Right lobe of liver (tissue), 6 donors: Measurements from ENCODE around the gene CHRM2. TPM values are rescaled to one million over a fixed set of nuclear protein-coding genes. Genes with fewer than 3 reads are reported as not detected.

Source experiments
- ATAC-seq, 4 donors: fragments of 200-7000 bp; cut with Tn5 transposase; one replicate each; pipeline ENCODE4 v1.9.1; 2020; ENCODE audit warnings: mild to moderate bottlenecking in 4 of 4, moderate library complexity in 4 of 4
- DNase-seq, 3 donors: peaks; one replicate each; pipeline ENCODE4 v3.0.0-alpha.2; 2020
- H3K27ac ChIP-seq, 3 donors: fragments of 200-600 bp; one replicate each; pipeline ENCODE4 v1.8.0; 2022
- H3K27me3 ChIP-seq, 2 donors: fragments of 200-600 bp; one replicate each; pipeline ENCODE4 v1.8.0; 2022
- H3K36me3 ChIP-seq, 4 donors: fragments of 200-600 bp; sonication (generic) in 1 of 4; one replicate each; pipeline versions ENCODE4 v1.5.1 to v1.8.0; 2017 to 2022; ENCODE audit warnings: control low read depth in 1 of 4
- H3K4me1 ChIP-seq, 4 donors: fragments of 200-600 bp; sonication (generic) in 1 of 4; one replicate each; pipeline versions ENCODE4 v1.5.1 to v1.8.0; 2017 to 2022; ENCODE audit warnings: control low read depth in 1 of 4
- H3K4me3 ChIP-seq, 3 donors: fragments of 200-600 bp; one replicate each; pipeline ENCODE4 v1.8.0; 2022
- H3K9me3 ChIP-seq, 4 donors: fragments of 200-600 bp; sonication (generic) in 1 of 4; one replicate each; pipeline versions ENCODE4 v1.5.1 to v1.8.0; 2017 to 2022; ENCODE audit warnings: control low read depth in 1 of 4
- CTCF ChIP-seq, 4 donors: fragments of 200-600 bp in 3 of 4; fragments of 450-650 bp in 1 of 4; IDR thresholded peaks; one replicate each; pipeline versions ENCODE4 v1.5.1 to v1.8.0; 2016 to 2022; ENCODE audit warnings: antibody characterized with exemption in 4 of 4, mild to moderate bottlenecking in 2 of 4
- POLR2A ChIP-seq: fragments of 450-650 bp; IDR thresholded peaks from one replicate; pipeline ENCODE4 v1.6.1; 2017; ENCODE audit warnings: antibody characterized with exemption, mild to moderate bottlenecking
- WGBS: methylation state at CpG from one replicate; pipeline ENCODE4 v1.1.6; 2018; ENCODE audit warnings: low coverage, low lambda C conversion rate; ENCODE audit not compliant: insufficient coverage; ENCODE audit errors: missing lambda C conversion rate; 5-methylcytosine and 5-hydroxymethylcytosine counted together
- intact Hi-C, 2 donors: fragments of 100-400 bp; cut with DNase I; formaldehyde crosslinking; loops; one replicate each; pipeline versions ENCODE4 v1.11.2 to v1.14.1; 2022
- total RNA-seq, 6 experiments: library from RNA; depleted of rRNA in 2 of 6; stranded (reverse); fragments of >200 nt in 2 of 6; fragmentation: NEBNext Ultra II Directional in 3 of 6; extraction: Animal tissue kit (Norgen Biotek cat#: 25700) in 3 of 6; gene quantifications; one replicate each; pipeline versions ENCODE4 v1.1.0 to v1.2.4, GENCODE V29; 2016 to 2023
- donor health status: DM: no; HTN: yes; CAD: no.
- donor health status: DM: no; HTN: no; CAD: no.
- donor health status: DM: no; HTN: no; CAD: no.
- donor health status: DM: no; HTN: yes; CAD: no.
- donor health status: DM: no; HTN: yes; CAD: no.

The CHRM2 gene
- total RNA-seq, 6 experiments from 2014 or later: 0.25 to 1.1 (median 0.41) TPM

GRCh38 chr7:137007001-137007694 lies 138.7 kb downstream of the CHRM2 start:
- intact Hi-C loops: no loop called here
- H3K27ac ChIP-seq: no peak overlapping the region
- 49% methylated on average over 3 of the region's 3 CpGs for WGBS

GRCh38 chr7:137009404-137009803 lies 141.0 kb downstream of the CHRM2 start:
- no peaks in the 10 kb centered on the region for H3K36me3 ChIP-seq
- no peak for ATAC-seq
- no peak overlapping the region for H3K27ac ChIP-seq
- no peak for DNase-seq
- no peaks in the 10 kb centered on the region for H3K9me3 ChIP-seq
- H3K27me3 ChIP-seq: no peaks in the 10 kb centered on the region
- no peak for TF ChIP-seq CTCF (IDR thresholded peaks at IDR 0.05)
- TF ChIP-seq POLR2A: no peak
- H3K4me3 ChIP-seq: no peak overlapping the region
- no peaks in the 10 kb centered on the region for H3K4me1 ChIP-seq
- intact Hi-C loops: no loop called here

More at GRCh38 chr7:137007001-137007694, 138.7 kb downstream of the CHRM2 start:
- Histone ChIP-seq H3K36me3 (no peaks in the 10 kb centered on the region), H3K4me1 (no peaks in the 10 kb centered on the region), H3K9me3 (no peaks in the 10 kb centered on the region), H3K4me3 (no peak overlapping the region), H3K27me3 (no peaks in the 10 kb centered on the region)
- DNase-seq (no peak), ATAC-seq (no peak)
- TF ChIP-seq POLR2A: no peak
- no peak for TF ChIP-seq CTCF (IDR thresholded peaks at IDR 0.05)

DNA sequence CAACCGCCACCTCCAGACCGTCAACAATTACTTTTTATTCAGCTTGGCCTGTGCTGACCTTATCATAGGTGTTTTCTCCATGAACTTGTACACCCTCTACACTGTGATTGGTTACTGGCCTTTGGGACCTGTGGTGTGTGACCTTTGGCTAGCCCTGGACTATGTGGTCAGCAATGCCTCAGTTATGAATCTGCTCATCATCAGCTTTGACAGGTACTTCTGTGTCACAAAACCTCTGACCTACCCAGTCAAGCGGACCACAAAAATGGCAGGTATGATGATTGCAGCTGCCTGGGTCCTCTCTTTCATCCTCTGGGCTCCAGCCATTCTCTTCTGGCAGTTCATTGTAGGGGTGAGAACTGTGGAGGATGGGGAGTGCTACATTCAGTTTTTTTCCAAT lies 146.6 kb downstream of the CHRM2 start:
- DNase-seq (no peak), ATAC-seq (no peak)
- no peak for TF ChIP-seq CTCF (IDR thresholded peaks at IDR 0.05)
- TF ChIP-seq POLR2A: no peak
- Histone ChIP-seq H3K27me3 (no peaks in the 10 kb centered on the region), H3K4me1 (no peaks in the 10 kb centered on the region), H3K36me3 (no peaks in the 10 kb centered on the region), H3K9me3 (no peaks in the 10 kb centered on the region), H3K4me3 (no peak overlapping the region), H3K27ac (no peak overlapping the region)
- WGBS: 89% methylated on average over 3 of the region's 3 CpGs
- intact Hi-C loops: no loop called here

- DNase-seq (no peak), ATAC-seq (no peak)
- H3K4me3 ChIP-seq: no peak overlapping the region
- TF ChIP-seq POLR2A (no peak), CTCF (IDR thresholded peaks at IDR 0.05) (no peak)
- H3K27me3 ChIP-seq: no peaks in the 10 kb centered on the region
- 22% methylated on average over 1 of the region's 1 CpG for WGBS
- intact Hi-C loops: no loop called here
- H3K36me3 ChIP-seq: no peaks in the 10 kb centered on the region
- no peaks in the 10 kb centered on the region for H3K9me3 ChIP-seq
- no peaks in the 10 kb centered on the region for H3K4me1 ChIP-seq
- no peak overlapping the region for H3K27ac ChIP-seq
Observed at GRCh38 chr7:137017221-137017620, 148.8 kb downstream of the CHRM2 start.

GRCh38 chr7:137018468-137018867 lies 150.0 kb downstream of the CHRM2 start:
- TF ChIP-seq POLR2A (no peak), CTCF (IDR thresholded peaks at IDR 0.05) (no peak)
- intact Hi-C loops: no loop called here
- H3K9me3 ChIP-seq: no peaks in the 10 kb centered on the region
- no peaks in the 10 kb centered on the region for H3K36me3 ChIP-seq
- H3K27me3 ChIP-seq: no peaks in the 10 kb centered on the region
- no peak overlapping the region for H3K4me3 ChIP-seq
- ATAC-seq (no peak), DNase-seq (no peak)
- WGBS: 31% methylated on average over 3 of the region's 3 CpGs
- H3K4me1 ChIP-seq: no peaks in the 10 kb centered on the region
- H3K27ac ChIP-seq: no peak overlapping the region
